HEK293 (cell line): ENCODE results near the gene THEM4.

Source experiments
- CTCF ChIA-PET: fragments of 350-600 bp; formaldehyde crosslinking; extraction: SDS; loops from one replicate; lab custom pipeline; 2021; ENCODE audit warnings: antibody characterized with exemption; lab: Yijun Ruan, JAX
- POLR2A ChIA-PET: fragments of 300-600 bp; formaldehyde crosslinking; extraction: SDS; loops from one replicate; lab custom pipeline; 2020; ENCODE audit warnings: antibody characterized with exemption, inconsistent platforms; lab: Yijun Ruan, JAX
- H3K27ac ChIP-seq: fragments of 200-500 bp; sonication (Bioruptor generic); 2 replicates; pipeline ENCODE4 v1.5.1; 2014; ENCODE audit warnings: low read depth, low read length, control low read depth, inconsistent platforms; ENCODE audit errors: extremely low read depth
- H3K36me3 ChIP-seq, 2 experiments: fragments of 200-500 bp in 1 of 2; sonication (Bioruptor generic) in 1 of 2; 1 replicate in 1 of 2; 2 replicates in 1 of 2; pipeline ENCODE4 v1.5.1; 2014 to 2017; ENCODE audit warnings: inconsistent platforms in 2 of 2, low read length in 2 of 2; ENCODE audit not compliant: control insufficient read depth in 2 of 2, insufficient read depth in 1 of 2
- H3K4me1 ChIP-seq: fragments of 200-500 bp; sonication (Bioruptor generic); 2 replicates; pipeline ENCODE4 v1.5.1; 2014; ENCODE audit warnings: mild to moderate bottlenecking, low read length, inconsistent platforms; ENCODE audit not compliant: control insufficient read depth, insufficient read depth
- H3K4me3 ChIP-seq: 2 replicates; pipeline ENCODE4 v1.5.1; 2011; ENCODE audit warnings: low read depth, mild to moderate bottlenecking, control low read depth, low read length, moderate library complexity
- H3K9me3 ChIP-seq: fragments of 200-500 bp; sonication (Bioruptor generic); 2 replicates; pipeline ENCODE4 v1.5.1; 2014; ENCODE audit warnings: low read depth, low read length, inconsistent platforms; ENCODE audit not compliant: control insufficient read depth, insufficient read depth
- GLIS1 ChIP-seq: fragments of 450-650 bp; formaldehyde crosslinking; IDR thresholded peaks from 2 replicates; pipeline ENCODE4 v1.5.1; 2016; ENCODE audit warnings: missing biosample characterization, missing genetic modification characterization
- HOXA7 ChIP-seq: sonication (generic); formaldehyde crosslinking; IDR thresholded peaks from 2 replicates; pipeline ENCODE4 v1.8.1; 2022; ENCODE audit warnings: missing genetic modification reagents, borderline replicate concordance
- PRDM1 ChIP-seq: fragments of 450-650 bp; formaldehyde crosslinking; IDR thresholded peaks from 2 replicates; pipeline ENCODE4; 2016; ENCODE audit warnings: missing biosample characterization, missing genetic modification characterization
- SETDB1 ChIP-seq: IDR thresholded peaks from one replicate; pipeline ENCODE4 v1.6.1; 2017; ENCODE audit warnings: mild to moderate bottlenecking, low read length, moderate library complexity, mixed read lengths; ENCODE audit not compliant: insufficient read length
- ZBTB1 ChIP-seq: fragments of 450-650 bp; formaldehyde crosslinking; IDR thresholded peaks from 2 replicates; pipeline ENCODE4 v1.5.1; 2016; ENCODE audit warnings: missing biosample characterization, missing genetic modification characterization
- ZNF146 ChIP-seq: fragments of 450-650 bp; formaldehyde crosslinking; IDR thresholded peaks from 2 replicates; pipeline ENCODE4 v1.5.1; 2016; ENCODE audit warnings: missing biosample characterization, missing genetic modification characterization
- ZNF175 ChIP-seq: fragments of 450-650 bp; formaldehyde crosslinking; IDR thresholded peaks from 2 replicates; pipeline ENCODE4 v1.5.1; 2016; ENCODE audit warnings: missing biosample characterization, missing genetic modification characterization
- ZNF248 ChIP-seq: fragments of 450-650 bp; formaldehyde crosslinking; IDR thresholded peaks from 2 replicates; pipeline ENCODE4 v1.5.1; 2017; ENCODE audit warnings: missing biosample characterization, missing genetic modification characterization
- ZNF311 ChIP-seq: fragments of 450-650 bp; formaldehyde crosslinking; IDR thresholded peaks from 2 replicates; pipeline ENCODE4 v1.5.1; 2017; ENCODE audit warnings: missing biosample characterization, missing genetic modification characterization, borderline replicate concordance
- ZNF335 ChIP-seq: fragments of 450-650 bp; formaldehyde crosslinking; conservative IDR thresholded peaks from 2 replicates; pipeline ENCODE4 v1.5.1; 2016; ENCODE audit warnings: missing biosample characterization, missing genetic modification characterization
- ZNF394 ChIP-seq: fragments of 450-650 bp; formaldehyde crosslinking; IDR thresholded peaks from 2 replicates; pipeline ENCODE4 v1.5.1; 2016; ENCODE audit warnings: missing biosample characterization, missing genetic modification characterization, mild to moderate bottlenecking, moderate library complexity, borderline replicate concordance
- ZNF416 ChIP-seq: fragments of 450-650 bp; formaldehyde crosslinking; IDR thresholded peaks from 2 replicates; pipeline ENCODE4 v1.5.1; 2016; ENCODE audit warnings: missing biosample characterization, missing genetic modification characterization
- ZNF426 ChIP-seq: fragments of 450-650 bp; formaldehyde crosslinking; IDR thresholded peaks from 2 replicates; pipeline ENCODE4 v1.5.1; 2017; ENCODE audit warnings: missing biosample characterization, missing genetic modification characterization, mild to moderate bottlenecking, inconsistent platforms, moderate library complexity
- ZNF510 ChIP-seq: fragments of 450-650 bp; formaldehyde crosslinking; IDR thresholded peaks from 2 replicates; pipeline ENCODE4 v1.5.1; 2018; ENCODE audit warnings: mild to moderate bottlenecking, missing genetic modification characterization, missing biosample characterization; ENCODE audit not compliant: insufficient replicate concordance
- ZNF548 ChIP-seq: fragments of 450-650 bp; formaldehyde crosslinking; IDR thresholded peaks from 2 replicates; pipeline ENCODE4 v1.5.1; 2016; ENCODE audit warnings: missing biosample characterization, missing genetic modification characterization
- ZNF561 ChIP-seq: fragments of 450-650 bp; IDR thresholded peaks from 2 replicates; pipeline ENCODE4 v1.5.1; 2018; ENCODE audit warnings: missing biosample characterization, missing genetic modification characterization, borderline replicate concordance
- ZNF600 ChIP-seq: fragments of 450-650 bp; formaldehyde crosslinking; IDR thresholded peaks from 2 replicates; pipeline ENCODE4 v1.5.1; 2016; ENCODE audit warnings: missing biosample characterization, missing genetic modification characterization
- ZNF624 ChIP-seq: fragments of 450-650 bp; formaldehyde crosslinking; IDR thresholded peaks from 2 replicates; pipeline ENCODE4 v1.5.1; 2017; ENCODE audit warnings: missing biosample characterization, missing genetic modification characterization
- ZNF785 ChIP-seq: fragments of 450-650 bp; formaldehyde crosslinking; IDR thresholded peaks from 2 replicates; pipeline ENCODE4 v1.5.1; 2016; ENCODE audit warnings: missing biosample characterization, missing genetic modification characterization
- TF ChIP-seq, protein P1 (sequence below): sonication (generic); formaldehyde crosslinking; IDR thresholded peaks from 2 replicates; pipeline ENCODE4 v1.8.1; 2022; ENCODE audit warnings: mild to moderate bottlenecking, moderate library complexity, missing genetic modification reagents
- TF ChIP-seq, protein P2 (sequence below): fragments of 450-650 bp; formaldehyde crosslinking; IDR thresholded peaks from 2 replicates; pipeline ENCODE4 v1.5.1; 2016; ENCODE audit warnings: missing biosample characterization, missing genetic modification characterization
- TF ChIP-seq, protein P3 (sequence below): fragments of 450-650 bp; formaldehyde crosslinking; IDR thresholded peaks from 2 replicates; pipeline ENCODE4 v1.5.1; 2016; ENCODE audit warnings: missing biosample characterization, missing genetic modification characterization
- TF ChIP-seq, protein P4 (sequence below): fragments of 450-650 bp; formaldehyde crosslinking; IDR thresholded peaks from 2 replicates; pipeline ENCODE4 v1.5.1; 2017; ENCODE audit warnings: missing biosample characterization, mild to moderate bottlenecking, missing genetic modification characterization, moderate library complexity
- TF ChIP-seq, protein P5 (sequence below): fragments of 450-650 bp; formaldehyde crosslinking; IDR thresholded peaks from 2 replicates; pipeline ENCODE4 v1.5.1; 2016; ENCODE audit warnings: missing biosample characterization, missing genetic modification characterization
- TF ChIP-seq, protein P6 (sequence below): IDR thresholded peaks from 2 replicates; pipeline ENCODE4 v1.6.1; 2011; ENCODE audit warnings: mild to moderate bottlenecking, low read depth, low read length, borderline replicate concordance

THEM4 gene

DNA sequence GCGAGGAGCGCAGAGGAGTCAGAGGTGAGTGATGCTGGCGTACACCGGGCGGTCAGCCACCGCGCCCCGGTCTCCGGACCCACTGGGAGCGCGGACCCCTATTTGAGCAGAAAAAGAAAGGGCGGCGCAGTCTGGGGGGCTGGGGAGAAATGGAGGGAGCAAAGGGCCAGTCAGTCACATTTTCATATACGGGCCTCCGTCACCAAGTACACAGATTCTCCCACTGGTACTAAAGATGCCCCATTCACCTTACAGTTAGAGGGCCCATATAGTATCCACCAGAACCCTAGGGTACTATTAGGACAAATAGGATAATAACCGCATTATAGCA, 70.3 kb downstream of the THEM4 start:
- TF ChIP-seq ZNF416 (tag by site-specific recombination) (no peak), ZNF311 (tag by site-specific recombination) (no peak), GLIS1 (tag by site-specific recombination) (no peak), ZNF785 (tag by site-specific recombination) (no peak), ZNF561 (tag by site-specific recombination) (no peak), ZNF175 (tag by site-specific recombination) (no peak), ZNF600 (no peak), ZNF248 (tag by site-specific recombination) (no peak), ZBTB1 (tag by site-specific recombination) (no peak), ZNF146 (tag by site-specific recombination) (no peak), ZNF394 (no peak)
- TF ChIP-seq, protein P1, sequence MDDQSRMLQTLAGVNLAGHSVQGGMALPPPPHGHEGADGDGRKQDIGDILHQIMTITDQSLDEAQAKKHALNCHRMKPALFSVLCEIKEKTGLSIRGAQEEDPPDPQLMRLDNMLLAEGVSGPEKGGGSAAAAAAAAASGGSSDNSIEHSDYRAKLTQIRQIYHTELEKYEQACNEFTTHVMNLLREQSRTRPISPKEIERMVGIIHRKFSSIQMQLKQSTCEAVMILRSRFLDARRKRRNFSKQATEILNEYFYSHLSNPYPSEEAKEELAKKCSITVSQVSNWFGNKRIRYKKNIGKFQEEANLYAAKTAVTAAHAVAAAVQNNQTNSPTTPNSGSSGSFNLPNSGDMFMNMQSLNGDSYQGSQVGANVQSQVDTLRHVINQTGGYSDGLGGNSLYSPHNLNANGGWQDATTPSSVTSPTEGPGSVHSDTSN (CRISPR knock-in tag): no peak
- TF ChIP-seq, protein P2, sequence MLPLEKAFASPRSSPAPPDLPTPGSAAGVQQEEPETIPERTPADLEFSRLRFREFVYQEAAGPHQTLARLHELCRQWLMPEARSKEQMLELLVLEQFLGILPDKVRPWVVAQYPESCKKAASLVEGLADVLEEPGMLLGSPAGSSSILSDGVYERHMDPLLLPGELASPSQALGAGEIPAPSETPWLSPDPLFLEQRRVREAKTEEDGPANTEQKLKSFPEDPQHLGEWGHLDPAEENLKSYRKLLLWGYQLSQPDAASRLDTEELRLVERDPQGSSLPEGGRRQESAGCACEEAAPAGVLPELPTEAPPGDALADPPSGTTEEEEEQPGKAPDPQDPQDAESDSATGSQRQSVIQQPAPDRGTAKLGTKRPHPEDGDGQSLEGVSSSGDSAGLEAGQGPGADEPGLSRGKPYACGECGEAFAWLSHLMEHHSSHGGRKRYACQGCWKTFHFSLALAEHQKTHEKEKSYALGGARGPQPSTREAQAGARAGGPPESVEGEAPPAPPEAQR (tag by site-specific recombination): no peak
- TF ChIP-seq, protein P3, sequence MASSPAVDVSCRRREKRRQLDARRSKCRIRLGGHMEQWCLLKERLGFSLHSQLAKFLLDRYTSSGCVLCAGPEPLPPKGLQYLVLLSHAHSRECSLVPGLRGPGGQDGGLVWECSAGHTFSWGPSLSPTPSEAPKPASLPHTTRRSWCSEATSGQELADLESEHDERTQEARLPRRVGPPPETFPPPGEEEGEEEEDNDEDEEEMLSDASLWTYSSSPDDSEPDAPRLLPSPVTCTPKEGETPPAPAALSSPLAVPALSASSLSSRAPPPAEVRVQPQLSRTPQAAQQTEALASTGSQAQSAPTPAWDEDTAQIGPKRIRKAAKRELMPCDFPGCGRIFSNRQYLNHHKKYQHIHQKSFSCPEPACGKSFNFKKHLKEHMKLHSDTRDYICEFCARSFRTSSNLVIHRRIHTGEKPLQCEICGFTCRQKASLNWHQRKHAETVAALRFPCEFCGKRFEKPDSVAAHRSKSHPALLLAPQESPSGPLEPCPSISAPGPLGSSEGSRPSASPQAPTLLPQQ (tag by site-specific recombination): no peak
- TF ChIP-seq, protein P4, sequence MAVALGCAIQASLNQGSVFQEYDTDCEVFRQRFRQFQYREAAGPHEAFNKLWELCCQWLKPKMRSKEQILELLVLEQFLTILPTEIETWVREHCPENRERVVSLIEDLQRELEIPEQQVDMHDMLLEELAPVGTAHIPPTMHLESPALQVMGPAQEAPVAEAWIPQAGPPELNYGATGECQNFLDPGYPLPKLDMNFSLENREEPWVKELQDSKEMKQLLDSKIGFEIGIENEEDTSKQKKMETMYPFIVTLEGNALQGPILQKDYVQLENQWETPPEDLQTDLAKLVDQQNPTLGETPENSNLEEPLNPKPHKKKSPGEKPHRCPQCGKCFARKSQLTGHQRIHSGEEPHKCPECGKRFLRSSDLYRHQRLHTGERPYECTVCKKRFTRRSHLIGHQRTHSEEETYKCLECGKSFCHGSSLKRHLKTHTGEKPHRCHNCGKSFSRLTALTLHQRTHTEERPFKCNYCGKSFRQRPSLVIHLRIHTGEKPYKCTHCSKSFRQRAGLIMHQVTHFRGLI (tag by site-specific recombination): no peak
- ChIA-PET POLR2A (no interaction called here), CTCF (no interaction called here)
- H3K9me3 ChIP-seq: no peaks in the 10 kb centered on the region
- H3K36me3 ChIP-seq: no peaks in the 10 kb centered on the region
- no peaks in the 10 kb centered on the region for H3K4me1 ChIP-seq
- no peak overlapping the region for H3K4me3 ChIP-seq
- H3K27ac ChIP-seq: no peak overlapping the region

DNA sequence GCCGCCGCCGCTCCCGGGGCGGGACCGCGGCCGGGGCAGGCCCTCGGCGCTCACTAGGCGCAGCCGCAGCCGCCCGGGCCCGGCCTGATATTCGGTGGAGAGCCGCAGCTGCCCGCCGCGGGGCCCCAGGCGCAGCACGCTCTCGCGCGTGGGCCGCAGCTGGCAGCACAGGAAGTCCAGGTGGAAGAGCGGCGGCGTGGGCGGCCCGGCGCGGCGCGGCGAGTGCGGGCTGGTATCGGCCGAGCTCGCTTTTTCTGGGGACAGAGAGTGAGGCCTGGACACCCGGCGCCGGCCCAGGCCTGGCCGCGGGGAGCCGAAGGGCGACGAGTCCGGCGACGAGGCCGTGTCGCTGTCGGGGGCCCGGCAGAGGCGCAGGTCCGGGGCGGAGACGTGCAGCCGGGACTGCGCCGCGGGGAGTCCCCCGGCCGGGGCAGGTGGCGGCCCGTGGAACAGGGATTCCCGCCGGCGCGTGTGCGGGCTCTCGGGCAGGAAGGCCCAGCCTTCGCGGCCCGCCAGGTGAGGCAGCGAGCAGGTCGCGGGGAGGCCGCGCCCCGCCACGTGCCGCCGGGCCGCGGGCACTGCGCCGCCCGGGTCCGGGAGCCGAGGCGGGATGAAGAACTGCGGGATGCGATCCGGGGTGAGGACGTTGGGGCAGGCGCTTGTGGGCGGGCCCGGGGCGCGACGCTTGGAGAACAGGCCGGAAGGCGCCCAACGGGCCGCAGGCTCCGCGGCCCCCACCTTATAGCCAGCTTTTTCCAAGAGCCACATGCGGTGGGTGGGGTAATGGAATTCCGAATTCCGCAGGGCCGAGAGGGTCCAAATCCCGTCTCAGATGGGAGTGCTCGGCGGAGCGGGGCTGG, 70.9 kb downstream of the THEM4 start:
- Histone ChIP-seq H3K27ac (no peak overlapping the region), H3K9me3 (no peaks in the 10 kb centered on the region), H3K4me3 (no peak overlapping the region), H3K36me3 (no peaks in the 10 kb centered on the region), H3K4me1 (no peaks in the 10 kb centered on the region)
- ChIA-PET CTCF (no interaction called here), POLR2A (no interaction called here)
- TF ChIP-seq ZNF624 (tag by site-specific recombination) (no peak), ZNF510 (tag by site-specific recombination) (no peak), ZBTB1 (tag by site-specific recombination) (no peak), HOXA7 (CRISPR knock-in tag) (no peak), ZNF335 (tag by site-specific recombination) (no peak), ZNF548 (tag by site-specific recombination) (no peak), PRDM1 (tag by site-specific recombination) (no peak), ZNF426 (tag by site-specific recombination) (no peak), SETDB1 (no peak)
- TF ChIP-seq, protein P5, sequence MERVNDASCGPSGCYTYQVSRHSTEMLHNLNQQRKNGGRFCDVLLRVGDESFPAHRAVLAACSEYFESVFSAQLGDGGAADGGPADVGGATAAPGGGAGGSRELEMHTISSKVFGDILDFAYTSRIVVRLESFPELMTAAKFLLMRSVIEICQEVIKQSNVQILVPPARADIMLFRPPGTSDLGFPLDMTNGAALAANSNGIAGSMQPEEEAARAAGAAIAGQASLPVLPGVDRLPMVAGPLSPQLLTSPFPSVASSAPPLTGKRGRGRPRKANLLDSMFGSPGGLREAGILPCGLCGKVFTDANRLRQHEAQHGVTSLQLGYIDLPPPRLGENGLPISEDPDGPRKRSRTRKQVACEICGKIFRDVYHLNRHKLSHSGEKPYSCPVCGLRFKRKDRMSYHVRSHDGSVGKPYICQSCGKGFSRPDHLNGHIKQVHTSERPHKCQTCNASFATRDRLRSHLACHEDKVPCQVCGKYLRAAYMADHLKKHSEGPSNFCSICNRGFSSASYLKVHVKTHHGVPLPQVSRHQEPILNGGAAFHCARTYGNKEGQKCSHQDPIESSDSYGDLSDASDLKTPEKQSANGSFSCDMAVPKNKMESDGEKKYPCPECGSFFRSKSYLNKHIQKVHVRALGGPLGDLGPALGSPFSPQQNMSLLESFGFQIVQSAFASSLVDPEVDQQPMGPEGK (tag by site-specific recombination): no peak
- TF ChIP-seq, protein P6, sequence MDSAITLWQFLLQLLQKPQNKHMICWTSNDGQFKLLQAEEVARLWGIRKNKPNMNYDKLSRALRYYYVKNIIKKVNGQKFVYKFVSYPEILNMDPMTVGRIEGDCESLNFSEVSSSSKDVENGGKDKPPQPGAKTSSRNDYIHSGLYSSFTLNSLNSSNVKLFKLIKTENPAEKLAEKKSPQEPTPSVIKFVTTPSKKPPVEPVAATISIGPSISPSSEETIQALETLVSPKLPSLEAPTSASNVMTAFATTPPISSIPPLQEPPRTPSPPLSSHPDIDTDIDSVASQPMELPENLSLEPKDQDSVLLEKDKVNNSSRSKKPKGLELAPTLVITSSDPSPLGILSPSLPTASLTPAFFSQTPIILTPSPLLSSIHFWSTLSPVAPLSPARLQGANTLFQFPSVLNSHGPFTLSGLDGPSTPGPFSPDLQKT: no peak
